HG02870 (cell line): Measurements from ENCODE around the gene TIGD1.

ENCODE experiments used
- ATAC-seq: cut with Tn5 transposase; IDR thresholded peaks from one replicate; pipeline ENCODE4 v1.9.1; 2021; ENCODE audit warnings: mild to moderate bottlenecking, moderate library complexity; ENCODE audit not compliant: unreplicated experiment

TIGD1 gene

GRCh38 chr2:232524771-232525170, 25.6 kb downstream of the TIGD1 start:
- ATAC-seq, result no peak

- ATAC-seq, result no peak
Observed at GRCh38 chr2:232523682-232524597, 26.4 kb downstream of the TIGD1 start.

GRCh38 chr2:232523402-232523681, 27.0 kb downstream of the TIGD1 start:
- ATAC-seq, result no peak

GRCh38 chr2:232522623-232523401, 27.5 kb downstream of the TIGD1 start:
- ATAC-seq, result no peak

GRCh38 chr2:232521959-232522622, 28.3 kb downstream of the TIGD1 start:
- no peak for ATAC-seq

- no peak for ATAC-seq
Observed at GRCh38 chr2:232521098-232521497, 29.3 kb downstream of the TIGD1 start.

- no peak for ATAC-seq
Observed at GRCh38 chr2:232520489-232520888, 29.9 kb downstream of the TIGD1 start.

- ATAC-seq, result no peak
Observed at GRCh38 chr2:232519581-232520438, 30.5 kb downstream of the TIGD1 start, which contains the start of gene PRSS56. PRSS56 (plus strand) TSS chr2:232520388; CDS start chr2:232520599, 211 bp downstream.

GRCh38 chr2:232518844-232519243, 31.5 kb downstream of the TIGD1 start:
- ATAC-seq, result no peak

- no peak for ATAC-seq
Observed at GRCh38 chr2:232516551-232516950, 33.8 kb downstream of the TIGD1 start.

GRCh38 chr2:232515639-232516038, 34.7 kb downstream of the TIGD1 start:
- ATAC-seq, result no peak

- ATAC-seq, result no peak
Observed at GRCh38 chr2:232513353-232513752, 37.0 kb downstream of the TIGD1 start.

- ATAC-seq, result no peak
Observed at GRCh38 chr2:232512602-232513001, 37.8 kb downstream of the TIGD1 start.

GRCh38 chr2:232511336-232511890, 38.9 kb downstream of the TIGD1 start:
- no peak for ATAC-seq

- ATAC-seq, result no peak
Observed at GRCh38 chr2:232508251-232508650, 42.1 kb downstream of the TIGD1 start.

GRCh38 chr2:232506709-232507108, 43.6 kb downstream of the TIGD1 start:
- ATAC-seq, result no peak

GRCh38 chr2:232505856-232506255, 44.5 kb downstream of the TIGD1 start:
- no peak for ATAC-seq

GRCh38 chr2:232504438-232504837, 45.9 kb downstream of the TIGD1 start:
- ATAC-seq, result no peak

GRCh38 chr2:232503809-232504323, 46.5 kb downstream of the TIGD1 start:
- no peak for ATAC-seq
